Left colon (tissue), 2 donors: ENCODE measurements around the gene RNPEPL1. TPM values are rescaled to one million over a fixed set of nuclear protein-coding genes. Genes with fewer than 3 reads are reported as not detected.
"Not testable (repeated sequence)": the region's sequence is repeated elsewhere in the genome, so short reads cannot be mapped to it uniquely, and the experiment has no call there.

Experiments
- ATAC-seq: fragments of 200-7000 bp; cut with Tn5 transposase; one replicate; pipeline ENCODE4 v1.9.1; 2020; ENCODE audit warnings: mild to moderate bottlenecking, moderate library complexity
- DNase-seq, 2 donors: peaks; one replicate each; pipeline ENCODE4 v3.0.0-alpha.2; 2020
- intact Hi-C, 2 donors: fragments of 100-400 bp; cut with DNase I in 1 of 2; cut with micrococcal nuclease in 1 of 2; formaldehyde crosslinking; loops; one replicate each; pipeline versions ENCODE4 v1.11.2 to v1.14.0; 2022; cut with DNase I, micrococcal nuclease
- total RNA-seq, 2 donors: library from RNA; stranded (reverse); fragmentation: NEBNext Ultra II Directional; extraction: Animal tissue kit (Norgen Biotek cat#: 25700); gene quantifications; one replicate each; pipeline ENCODE4 v1.2.1, GENCODE V29; 2021
- donor health status: DM: no; HTN: no; CAD: no.
- donor health status: DM: yes; HTN: yes; CAD: no.

RNPEPL1 gene
- total RNA-seq, 2 donors from 2014 or later = 91.4 to 107 TPM

- ATAC-seq = peak; percentile 0
- DNase-seq = peak; percentile 28 to 29
- intact Hi-C loops = no loop called here
Observed at GRCh38 chr2:240561325-240561971, 6.8 kb upstream of the RNPEPL1 start.

- intact Hi-C loops, ATAC-seq: not testable (repeated sequence)
- peak in 1 of 2 donors; percentile 15 for DNase-seq
Observed at GRCh38 chr2:240563231-240563630, 5.1 kb upstream of the RNPEPL1 start.

GRCh38 chr2:240563951-240564560 is 4.2 kb upstream of the RNPEPL1 start:
- ATAC-seq (no peak), DNase-seq (peak; percentile 6 to 25)
- intact Hi-C loops = no loop called here

- intact Hi-C loops = no loop called here
- DNase-seq = peak in 1 of 2 donors; percentile 26
- no peak for ATAC-seq
Observed at GRCh38 chr2:240564561-240565332, 3.5 kb upstream of the RNPEPL1 start.

DNA sequence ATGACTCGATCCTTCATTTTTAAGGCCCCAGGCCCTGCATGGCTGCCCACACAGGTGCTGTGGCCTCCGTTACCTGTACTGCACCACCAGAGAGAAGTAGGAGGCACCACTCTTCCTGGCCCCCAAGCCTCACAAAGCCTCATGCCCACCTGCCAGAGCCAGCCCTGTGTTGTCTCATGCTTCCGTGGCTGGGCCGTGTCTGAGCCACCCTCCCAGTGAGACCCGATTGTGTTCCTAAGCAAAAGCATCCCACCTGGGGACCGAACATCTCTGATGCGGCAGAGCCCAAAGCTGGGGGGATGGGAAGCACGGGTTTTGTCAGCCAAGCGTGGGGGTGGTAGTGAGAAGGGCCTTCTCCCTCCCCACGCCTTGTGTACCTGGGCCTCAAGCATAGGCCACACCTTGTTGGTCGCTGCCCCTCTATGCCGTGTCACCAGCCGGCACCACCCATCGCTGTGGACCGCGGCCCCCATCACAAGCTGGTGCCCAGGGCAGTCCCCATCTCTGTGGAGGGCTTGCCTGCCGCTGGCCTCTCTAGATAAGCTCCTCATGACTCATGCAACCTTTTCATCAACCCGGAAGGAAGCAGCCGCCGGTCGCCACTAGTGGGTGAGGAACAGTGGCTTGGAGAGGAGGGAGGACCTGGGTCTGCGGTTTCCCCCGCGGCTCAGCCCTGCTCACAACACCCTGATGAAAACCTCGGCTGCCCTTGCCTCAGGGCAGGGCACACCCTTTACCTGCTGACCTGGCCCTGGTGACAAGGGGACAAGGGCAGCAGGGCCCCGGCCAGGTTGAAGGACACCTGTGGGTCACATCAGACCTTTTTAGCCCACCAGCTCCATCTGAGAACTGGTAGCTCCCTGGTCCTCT is 2.7 kb upstream of the RNPEPL1 start:
- intact Hi-C loops = no loop called here
- peak; percentile 40 for ATAC-seq
- peak; percentile 84 to 91 for DNase-seq

DNA sequence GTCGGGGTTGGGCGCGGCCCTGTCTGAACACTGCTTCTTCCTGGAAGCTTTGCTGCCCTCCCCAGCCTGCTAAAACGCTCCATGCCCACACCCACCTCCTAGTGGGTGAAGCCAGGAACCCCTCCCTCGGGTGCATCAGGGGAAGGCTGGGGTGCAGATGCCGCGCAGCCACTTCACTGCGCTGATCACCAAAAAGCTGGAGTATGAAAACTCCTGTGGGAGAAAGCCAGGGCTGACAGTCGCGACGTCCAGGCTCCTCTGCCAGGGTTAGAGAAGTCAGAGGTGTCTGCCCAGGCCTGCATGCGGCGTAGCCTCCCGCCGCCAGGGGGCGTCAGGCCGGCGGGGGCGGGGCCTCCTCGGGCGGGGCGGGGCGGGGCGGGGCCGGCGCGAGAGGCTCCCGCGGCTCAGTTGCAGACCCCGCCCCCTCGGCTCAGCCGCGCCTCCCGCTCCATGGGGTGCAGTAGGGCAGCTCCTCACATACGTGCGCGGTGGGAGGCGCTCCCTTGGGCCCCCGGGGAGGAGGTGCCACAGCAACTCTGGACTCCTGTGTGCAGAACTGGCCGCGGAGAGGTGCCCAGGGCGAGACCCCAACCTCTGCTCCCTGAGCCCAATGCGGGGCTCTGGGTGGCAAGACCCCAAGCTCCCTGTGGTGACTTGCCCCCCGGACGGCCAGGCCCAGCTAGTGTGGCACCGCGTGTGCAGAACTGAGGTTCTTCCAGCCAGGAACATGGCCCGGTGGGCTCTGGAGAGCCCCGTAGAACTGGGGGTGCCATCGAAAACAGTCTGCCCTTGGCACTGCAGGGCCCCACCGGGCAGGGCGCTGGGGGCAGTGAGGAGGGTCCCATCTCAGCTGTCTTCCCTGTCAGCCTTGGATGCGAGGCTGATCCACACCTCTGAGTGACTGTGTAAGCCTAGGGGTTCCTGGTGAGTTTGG is 1.8 kb upstream of the RNPEPL1 start:
- intact Hi-C loops = no loop called here
- peak; percentile 98 for DNase-seq
- ATAC-seq = peak; percentile 71

DNA sequence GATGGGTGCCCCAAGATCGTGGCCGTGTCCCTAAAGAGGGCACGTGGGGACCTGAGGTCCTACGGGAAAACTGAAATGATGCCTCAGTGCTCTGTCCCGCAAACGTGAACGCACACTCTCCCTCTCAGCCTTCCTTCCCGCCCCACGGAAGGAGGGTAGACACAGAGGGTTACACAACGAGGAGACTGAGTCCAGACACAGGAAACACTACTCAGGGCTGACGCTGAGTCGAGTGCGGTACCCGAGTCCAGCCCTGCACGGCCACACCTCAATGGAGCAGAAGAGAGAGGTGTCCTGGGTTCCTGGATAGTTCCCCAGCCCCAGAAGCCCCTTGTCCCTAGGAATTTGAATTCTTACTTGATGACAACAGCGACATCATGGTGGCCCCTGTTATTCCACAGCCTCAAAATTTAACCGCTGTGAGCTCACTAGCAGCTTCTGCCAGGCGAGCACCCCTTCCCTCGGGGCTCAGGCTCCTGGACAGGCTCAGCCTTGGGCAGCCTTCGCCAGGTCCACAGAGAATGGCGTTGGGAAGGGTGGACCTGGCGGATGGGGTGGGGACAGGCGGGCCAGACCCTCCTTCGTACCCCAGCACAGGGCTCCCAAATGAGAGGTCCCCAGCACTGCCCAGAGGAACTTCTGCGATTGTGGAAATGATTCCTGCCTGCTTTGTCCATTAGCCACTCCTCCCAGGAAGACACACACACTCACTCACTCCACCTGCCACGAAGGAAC is 980 bp upstream of the RNPEPL1 start:
- peak; percentile 49 to 57 for DNase-seq
- intact Hi-C loops = no loop called here
- ATAC-seq = peak; percentile 24

DNA sequence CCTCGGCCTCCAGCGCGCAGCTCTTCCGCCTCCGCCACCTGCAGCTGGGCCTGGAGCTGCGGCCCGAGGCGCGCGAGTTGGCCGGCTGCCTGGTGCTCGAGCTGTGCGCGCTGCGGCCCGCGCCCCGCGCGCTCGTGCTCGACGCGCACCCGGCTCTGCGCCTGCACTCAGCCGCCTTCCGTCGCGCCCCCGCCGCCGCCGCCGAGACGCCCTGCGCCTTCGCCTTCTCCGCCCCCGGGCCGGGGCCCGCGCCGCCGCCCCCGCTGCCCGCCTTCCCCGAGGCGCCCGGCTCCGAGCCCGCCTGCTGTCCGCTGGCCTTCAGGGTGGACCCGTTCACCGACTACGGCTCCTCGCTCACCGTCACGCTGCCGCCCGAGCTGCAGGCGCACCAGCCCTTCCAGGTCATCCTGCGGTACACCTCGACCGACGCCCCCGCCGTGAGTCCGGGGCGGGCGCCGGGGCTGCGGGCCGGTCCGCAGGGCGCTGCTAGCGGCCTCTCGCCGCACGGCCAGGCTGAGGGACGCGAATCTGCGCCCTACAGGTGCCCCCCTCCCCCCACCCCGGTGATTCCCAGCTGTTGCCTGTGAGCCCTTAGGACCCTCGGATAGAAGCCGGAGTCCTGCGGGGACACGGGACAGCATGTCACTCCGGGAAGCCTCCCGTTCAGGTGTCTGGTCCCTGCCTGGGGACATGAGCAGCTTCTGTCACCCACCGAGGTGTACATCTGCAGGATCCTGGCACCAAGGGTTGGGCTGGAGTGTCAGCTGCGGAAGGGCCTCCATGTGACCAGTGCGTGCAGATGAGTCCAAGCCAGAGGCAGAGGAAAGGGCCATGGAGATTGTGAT is 616 bp downstream of the RNPEPL1 start:
- peak; percentile 16 for ATAC-seq
- DNase-seq = peak; percentile 52 to 77
- intact Hi-C loops = no loop called here

DNA sequence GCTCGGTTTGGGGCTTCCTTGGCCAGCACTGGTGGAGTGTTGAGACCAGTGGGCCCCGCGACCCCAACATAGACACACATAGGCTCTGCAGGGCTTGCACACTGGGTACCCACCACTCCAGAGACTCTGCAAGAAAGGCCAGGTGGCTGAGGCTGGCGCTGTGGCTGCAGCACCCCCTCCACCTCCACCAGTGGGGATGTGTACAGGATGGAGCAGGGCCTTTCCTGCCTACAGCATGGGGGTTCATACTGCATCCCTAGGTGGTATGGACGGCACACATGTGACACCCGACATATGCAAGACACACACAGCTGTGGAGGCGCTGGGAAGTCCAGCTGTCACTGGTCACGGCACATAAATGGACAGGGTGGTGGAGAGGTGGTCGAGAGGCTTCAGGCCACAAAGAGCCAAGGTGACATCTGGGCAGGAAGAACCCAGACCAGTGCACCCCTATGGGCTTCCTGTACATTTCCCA is 1.3 kb downstream of the RNPEPL1 start:
- intact Hi-C loops = no loop called here
- DNase-seq = peak in 1 of 2 donors; percentile 33
- no peak for ATAC-seq

GRCh38 chr2:240569998-240570530 is 1.8 kb downstream of the RNPEPL1 start:
- no peak for ATAC-seq
- intact Hi-C loops = no loop called here
- DNase-seq = peak in 1 of 2 donors; percentile 36

DNA sequence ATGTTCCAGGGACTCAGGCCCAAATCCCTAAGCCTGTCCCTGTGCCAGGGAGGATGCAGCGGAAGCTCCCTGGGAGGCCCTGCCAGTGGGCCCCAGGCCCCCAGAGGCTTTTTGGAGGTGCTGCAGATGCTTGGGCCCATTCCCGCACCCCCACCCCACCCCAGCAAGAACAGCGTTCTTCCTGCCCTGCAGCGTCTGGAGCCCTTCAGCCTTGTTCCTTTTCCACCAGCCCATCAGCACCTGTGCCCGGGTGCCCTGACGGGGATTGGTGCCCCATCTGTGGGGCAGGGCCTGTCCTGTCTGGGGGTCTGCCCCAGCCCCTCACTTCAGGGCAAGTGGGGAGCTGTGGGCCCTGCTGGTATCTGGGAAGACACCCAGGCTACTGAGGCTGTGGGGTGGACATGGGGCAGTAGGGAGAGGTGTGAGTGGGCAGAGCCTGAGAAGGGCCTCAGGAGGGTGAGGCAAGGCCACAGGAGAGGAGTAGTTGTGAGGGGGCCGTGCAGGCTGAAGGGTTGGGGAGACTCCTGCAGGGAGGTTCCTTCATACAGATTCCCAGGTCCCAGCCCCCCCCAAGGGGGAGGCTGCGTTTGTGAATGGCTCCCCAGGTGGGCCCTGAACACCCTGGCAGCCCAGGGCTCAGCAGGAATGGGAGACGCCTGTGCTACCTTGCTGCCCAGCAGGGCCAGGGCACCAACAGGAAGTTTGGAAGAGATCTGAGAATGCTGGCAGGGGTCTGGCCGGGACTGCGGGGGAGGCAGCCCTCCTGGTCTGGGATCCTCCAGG is 2.4 kb downstream of the RNPEPL1 start:
- ATAC-seq (no peak), DNase-seq (peak; percentile 8 to 25)
- intact Hi-C loops = no loop called here

GRCh38 chr2:240571314-240571973 is 3.2 kb downstream of the RNPEPL1 start:
- peak in 1 of 2 donors; percentile 17 for DNase-seq
- intact Hi-C loops = no loop called here

DNA sequence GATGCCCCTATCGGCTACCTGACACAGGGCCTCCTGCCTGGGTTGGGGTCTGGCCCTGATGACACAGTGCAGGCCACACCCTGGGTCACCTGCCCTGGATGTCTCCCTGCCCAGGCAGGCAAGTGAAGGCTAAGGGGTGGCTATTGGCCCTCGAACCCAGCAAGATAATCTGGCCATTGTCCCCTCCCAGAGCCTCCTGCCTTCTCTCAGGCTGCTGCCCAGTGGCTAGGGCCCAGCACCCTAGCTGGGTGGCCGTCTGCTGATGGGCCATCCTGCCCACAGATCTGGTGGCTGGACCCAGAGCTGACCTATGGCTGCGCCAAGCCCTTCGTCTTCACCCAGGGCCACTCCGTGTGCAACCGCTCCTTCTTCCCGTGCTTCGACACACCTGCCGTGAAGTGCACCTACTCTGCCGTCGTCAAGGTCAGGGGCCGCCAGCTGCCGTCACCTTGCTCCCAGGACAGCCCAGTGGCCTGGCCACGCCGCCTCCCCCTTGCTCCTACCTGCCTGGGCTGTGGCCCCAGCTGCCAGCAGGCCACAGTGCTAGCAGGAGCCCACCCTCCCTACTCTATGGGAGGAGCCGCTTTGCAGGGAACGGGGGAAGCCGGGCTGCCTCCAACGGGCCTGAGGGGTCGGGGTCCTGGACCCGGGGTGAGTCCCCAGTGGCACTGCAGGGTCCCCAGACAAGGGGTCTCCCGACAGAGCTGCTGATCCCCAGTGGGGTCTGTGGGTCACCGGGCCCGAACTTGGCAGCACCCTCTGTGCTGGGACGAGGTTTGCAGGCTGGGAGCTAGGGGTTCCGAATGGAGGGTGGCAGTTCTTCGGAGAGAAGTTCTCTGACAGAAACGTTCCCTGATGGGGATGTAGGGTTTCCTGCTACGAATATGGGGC is 4.1 kb downstream of the RNPEPL1 start:
- no peak for ATAC-seq
- DNase-seq = peak in 1 of 2 donors; percentile 19
- intact Hi-C loops = no loop called here

More at GRCh38 chr2:240571314-240571973, 3.2 kb downstream of the RNPEPL1 start:
- ATAC-seq = no peak

DNA sequence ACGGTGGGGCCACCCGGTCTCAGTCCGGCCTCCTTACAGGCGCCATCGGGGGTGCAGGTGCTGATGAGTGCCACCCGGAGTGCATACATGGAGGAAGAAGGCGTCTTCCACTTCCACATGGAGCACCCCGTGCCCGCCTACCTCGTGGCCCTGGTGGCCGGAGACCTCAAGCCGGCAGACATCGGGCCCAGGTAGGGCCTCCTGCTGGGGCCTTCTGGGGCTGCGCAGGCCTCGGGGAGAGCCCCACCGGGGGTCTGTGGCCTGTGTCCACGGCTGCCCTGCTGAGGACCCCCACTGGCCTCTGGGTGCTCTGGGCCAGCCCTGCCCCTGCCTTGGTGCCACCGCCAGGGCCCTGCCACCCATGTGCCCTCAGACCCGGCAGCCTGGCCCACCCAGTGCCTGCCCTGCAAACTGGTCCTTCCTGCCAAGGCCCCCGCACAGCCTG is 4.8 kb downstream of the RNPEPL1 start:
- intact Hi-C loops = no loop called here
- ATAC-seq (no peak), DNase-seq (no peak)
